GM12892 (cell line): ENCODE measurements around the gene CABCOCO1.

Source experiments
- POLR2A ChIP-seq: IDR thresholded peaks from 2 replicates; pipeline ENCODE4 v1.6.1; 2011; ENCODE audit warnings: low read depth, low read length, control low read depth
- POLR2AphosphoS5 ChIP-seq: IDR thresholded peaks from 2 replicates; pipeline ENCODE4 v1.6.1; 2011; ENCODE audit warnings: low read depth, low read length, control low read depth

- TF ChIP-seq POLR2A: no peak
- TF ChIP-seq POLR2AphosphoS5: no peak
Observed at GRCh38 chr10:61616611-61617010, 46.1 kb upstream of the CABCOCO1 start.
